GM18511 (cell line): Measurements from ENCODE around the gene ARHGEF7.
"Not testable (repeated sequence)": the region's sequence is repeated elsewhere in the genome, so short reads cannot be mapped to it uniquely, and the experiment has no call there.

Experiments
- ATAC-seq: cut with Tn5 transposase; IDR thresholded peaks from one replicate; pipeline ENCODE4 v1.9.1; 2021; ENCODE audit warnings: mild to moderate bottlenecking, moderate library complexity; ENCODE audit not compliant: unreplicated experiment

The ARHGEF7 gene

DNA sequence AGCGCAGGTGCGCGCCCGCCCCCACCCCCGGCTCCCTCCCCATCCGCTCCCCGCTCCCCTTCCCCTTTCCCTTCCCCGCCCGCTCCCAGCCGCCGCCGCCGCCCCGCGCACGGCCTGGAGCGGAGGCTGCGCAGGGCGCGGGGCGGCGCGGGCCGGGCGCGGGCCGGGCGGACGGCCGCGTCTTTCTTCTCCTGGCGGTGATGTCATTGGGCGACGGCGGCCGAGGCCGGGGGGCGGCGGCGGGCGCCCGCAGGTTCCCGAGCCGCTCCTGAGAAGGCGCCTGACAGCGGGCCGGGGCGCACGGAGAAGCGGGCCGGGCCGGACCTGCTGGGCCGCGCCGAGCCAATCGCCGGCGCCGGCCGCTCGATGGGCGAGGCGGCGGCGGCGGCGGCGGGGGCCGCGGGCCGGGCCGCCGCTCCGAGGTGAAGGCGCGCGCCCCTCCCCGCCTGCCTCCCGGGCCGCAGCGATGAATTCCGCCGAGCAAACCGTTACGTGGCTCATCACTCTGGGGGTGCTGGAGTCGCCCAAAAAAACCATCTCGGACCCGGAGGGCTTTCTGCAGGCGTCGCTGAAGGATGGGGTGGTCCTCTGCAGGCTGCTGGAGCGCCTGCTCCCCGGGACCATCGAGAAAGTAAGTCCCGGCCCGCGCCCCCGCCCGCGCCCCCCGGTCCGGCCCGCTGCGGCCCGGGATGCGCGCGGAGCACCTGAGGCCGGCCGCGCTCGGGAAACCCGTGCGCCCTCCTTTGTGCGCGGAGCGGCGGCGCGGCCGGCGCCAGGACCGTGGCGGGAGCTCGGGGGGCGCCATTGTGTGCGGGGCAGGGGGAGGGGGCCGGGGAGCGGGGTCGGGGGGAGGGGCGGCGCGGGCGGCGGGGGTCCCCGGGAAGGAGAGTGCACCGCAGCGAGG, at the start of gene ARHGEF7:
Gene ARHGEF7 (plus strand): TSS at position 250 of the 904 bp plus-strand sequence. CDS start 217 bp downstream, at position 467.
- peak; percentile 33 for ATAC-seq

DNA sequence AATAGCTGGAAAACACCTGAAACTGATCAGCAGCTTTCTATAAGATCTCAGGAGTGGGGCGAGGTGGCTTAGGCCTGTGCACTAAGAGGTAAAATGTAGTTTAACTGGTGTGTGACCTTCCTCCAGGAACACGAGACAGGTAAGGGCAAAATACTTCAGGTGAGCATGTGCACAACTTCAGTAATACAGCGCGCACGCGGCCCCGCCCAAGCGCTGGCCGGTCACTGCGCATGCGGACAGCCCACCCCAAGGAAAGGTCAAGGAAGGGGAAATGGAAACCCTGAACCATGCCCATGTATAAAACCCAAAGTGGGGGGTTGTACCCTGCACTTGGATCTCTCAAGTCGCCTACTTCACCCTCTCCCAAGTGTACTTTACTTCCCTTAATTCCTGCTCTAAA, 49.4 kb upstream of the ARHGEF7 start:
- ATAC-seq: no peak

DNA sequence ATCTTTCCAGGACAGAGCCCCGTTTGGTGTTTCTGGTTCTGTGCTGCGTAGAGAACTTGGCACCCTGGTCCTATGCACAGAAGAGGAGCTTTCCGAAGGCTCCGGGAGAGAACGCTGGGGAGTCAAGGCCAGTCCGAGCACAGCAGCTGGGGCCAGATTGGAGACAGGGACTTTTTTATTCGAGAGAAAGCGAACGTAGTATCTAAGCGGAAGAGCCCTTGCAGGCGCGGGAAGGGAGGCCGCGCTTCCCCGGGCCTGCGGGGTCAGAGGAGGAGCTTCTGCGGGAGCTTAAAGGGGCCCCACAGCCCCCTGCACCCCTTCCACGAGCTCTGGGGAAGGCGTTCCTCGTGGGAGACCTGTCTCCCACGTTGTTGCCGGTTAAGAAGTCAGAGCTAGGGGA, 48.6 kb upstream of the ARHGEF7 start:
- ATAC-seq: no peak

DNA sequence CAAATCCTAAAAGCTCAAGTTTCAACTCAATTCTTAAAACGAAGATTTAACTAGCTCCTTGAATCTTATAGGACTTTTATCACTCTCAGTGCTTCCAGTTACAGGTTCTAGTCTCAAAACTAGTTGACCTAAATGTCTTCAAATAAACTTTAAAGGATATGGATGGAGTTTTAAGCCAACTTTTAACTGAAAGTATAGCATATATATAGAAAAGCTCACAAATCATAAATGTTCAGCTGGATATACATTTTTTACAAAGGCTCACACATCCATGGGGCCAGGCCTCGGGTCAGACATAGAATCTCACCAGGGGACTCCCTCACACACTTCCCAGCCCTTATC, 47.1 kb upstream of the ARHGEF7 start:
- ATAC-seq: no peak

GRCh38 chr13:111071120-111071519, 44.0 kb upstream of the ARHGEF7 start:
- ATAC-seq: not testable (repeated sequence)

DNA sequence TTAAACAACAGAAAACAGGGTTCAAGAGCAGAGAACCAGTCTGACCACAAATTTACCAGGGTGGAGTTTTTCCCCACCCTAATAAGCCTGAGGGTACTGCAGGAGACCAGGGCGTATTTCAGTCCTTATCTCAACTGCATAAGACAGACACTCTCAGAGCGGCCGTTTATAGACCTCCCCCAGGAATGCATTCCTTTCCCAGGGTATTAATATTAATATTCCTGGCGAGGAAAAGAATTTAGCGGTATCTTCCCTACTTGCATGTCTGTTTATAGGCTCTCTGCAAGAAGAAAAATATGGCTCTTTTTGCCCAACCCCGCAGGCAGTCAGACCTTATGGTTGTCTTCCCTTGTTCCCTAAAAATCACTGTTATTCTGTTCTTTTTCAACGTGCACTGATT, 43.6 kb upstream of the ARHGEF7 start:
- ATAC-seq: not testable (repeated sequence)

DNA sequence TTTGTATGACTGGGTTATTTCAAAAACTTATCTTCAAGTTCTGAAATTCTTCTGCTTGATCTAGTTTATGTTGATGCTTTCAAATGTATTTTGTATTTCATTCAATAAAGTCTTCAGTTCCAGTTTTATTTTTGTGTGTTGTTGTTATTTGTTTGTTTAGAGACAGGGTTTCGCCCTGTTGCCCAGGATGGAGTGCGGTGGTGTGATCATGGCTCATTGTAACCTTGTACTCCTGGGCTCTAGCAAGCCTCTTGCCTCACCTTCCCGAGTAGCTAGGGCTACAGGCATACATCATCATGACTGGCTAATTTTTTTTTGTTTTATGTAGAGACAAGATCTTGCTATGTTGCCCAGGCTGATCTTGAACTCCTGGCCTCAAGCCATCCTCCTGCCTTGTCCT, 40.3 kb upstream of the ARHGEF7 start:
- ATAC-seq: no peak

GRCh38 chr13:111076155-111077013, 38.7 kb upstream of the ARHGEF7 start:
- ATAC-seq: no peak

- ATAC-seq: no peak
Observed at GRCh38 chr13:111079375-111079774, 35.7 kb upstream of the ARHGEF7 start.

DNA sequence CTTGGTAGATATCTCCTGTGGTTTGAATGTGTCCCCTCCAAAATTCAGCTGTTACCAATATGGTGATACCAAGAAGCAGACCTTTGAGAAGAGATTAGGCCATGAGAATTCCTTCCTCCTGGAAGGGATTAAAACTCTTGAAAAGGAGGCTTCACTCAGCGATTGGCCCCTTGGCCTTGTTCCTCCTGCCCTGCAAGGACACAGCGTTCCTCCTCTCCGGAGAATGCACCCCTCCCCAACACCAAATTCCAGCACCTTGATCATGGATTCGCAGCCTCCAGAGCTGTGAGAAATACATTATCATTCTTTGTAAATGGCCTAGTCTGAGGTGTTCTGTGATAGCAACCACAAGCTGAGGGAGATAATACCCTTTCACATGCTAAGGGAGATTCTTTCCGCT, 34.5 kb upstream of the ARHGEF7 start:
- no peak for ATAC-seq

DNA sequence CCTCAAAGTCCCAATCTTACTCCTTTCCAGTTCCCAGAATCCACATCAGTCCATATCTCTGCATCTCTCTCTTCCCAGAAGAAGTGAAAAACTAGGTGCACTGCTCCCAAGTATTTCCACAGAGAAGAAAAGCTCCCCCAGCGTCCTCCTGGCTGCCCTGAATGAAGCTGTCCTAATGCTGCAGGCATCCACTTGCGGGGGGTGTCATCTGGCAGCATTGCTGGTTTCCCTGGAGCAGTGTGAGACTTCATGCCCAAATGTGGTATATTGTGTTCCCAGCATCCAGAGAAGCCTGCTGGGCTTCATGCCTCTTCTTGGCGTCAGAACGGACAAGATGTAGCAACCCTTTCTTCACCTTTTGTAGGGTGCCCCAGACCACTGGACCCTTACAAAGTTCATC, 32.9 kb upstream of the ARHGEF7 start:
- no peak for ATAC-seq

DNA sequence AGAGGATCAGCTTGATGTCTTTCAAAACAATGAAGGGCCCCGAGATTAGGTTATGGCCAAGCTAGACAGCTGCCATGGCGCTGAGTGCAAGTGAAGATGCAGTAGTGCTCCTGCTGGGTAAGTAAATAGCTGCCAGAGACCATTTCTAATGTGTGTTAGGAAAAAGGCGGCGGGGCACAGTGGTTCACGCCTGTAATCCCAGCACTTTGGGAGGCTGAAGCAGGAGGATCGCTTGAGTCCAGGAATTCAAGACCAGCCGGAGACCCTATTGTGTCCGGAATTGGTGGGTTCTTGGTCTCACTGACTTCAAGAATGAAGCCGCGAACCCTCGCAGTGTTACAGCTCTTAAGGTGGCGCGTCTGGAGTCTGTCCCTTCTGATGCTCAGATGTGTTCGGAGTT, 32.3 kb upstream of the ARHGEF7 start:
- ATAC-seq: not testable (repeated sequence)

- ATAC-seq: not testable (repeated sequence)
Observed at GRCh38 chr13:111083693-111084092, 31.4 kb upstream of the ARHGEF7 start.

DNA sequence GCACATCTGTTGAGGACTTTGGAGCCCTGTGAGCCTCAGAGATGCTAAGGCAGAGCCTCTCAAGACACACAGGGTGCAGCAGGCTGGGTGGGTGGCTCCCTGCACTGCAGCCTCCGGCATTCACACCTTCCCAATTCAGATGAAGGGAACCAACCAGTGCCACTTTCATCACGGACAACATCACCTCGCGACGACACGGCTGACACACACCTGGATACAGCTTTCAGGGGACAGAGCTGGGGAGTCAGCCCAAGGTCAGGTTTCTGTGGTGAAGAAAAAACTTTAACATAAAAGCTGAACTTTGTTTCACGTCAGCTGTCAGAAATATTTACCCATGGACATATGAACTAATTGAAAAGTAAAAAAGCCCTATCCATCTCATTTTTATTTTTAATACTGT, 24.9 kb upstream of the ARHGEF7 start:
- ATAC-seq: no peak

GRCh38 chr13:111092685-111093084, 22.4 kb upstream of the ARHGEF7 start:
- ATAC-seq: no peak

DNA sequence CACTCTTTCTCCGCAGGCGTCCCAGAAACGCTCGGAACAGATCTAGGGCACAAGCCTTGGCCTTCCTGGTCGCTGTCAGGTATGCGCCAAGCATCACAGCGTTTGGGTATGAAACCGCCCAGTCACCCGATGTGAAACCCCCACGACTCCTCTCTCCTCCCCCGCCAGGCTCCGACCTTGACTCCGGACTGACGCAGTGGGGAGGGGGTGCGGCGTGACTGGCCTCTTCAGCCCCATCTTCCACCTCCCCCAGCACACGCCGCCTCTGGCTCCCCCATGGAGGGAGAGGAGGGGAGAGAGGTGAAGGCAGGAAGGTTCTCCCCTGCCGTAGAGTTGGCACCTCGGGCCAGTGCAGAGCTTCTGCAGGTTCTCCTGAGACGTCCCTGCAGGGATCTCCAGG, 22.0 kb upstream of the ARHGEF7 start:
- ATAC-seq: no peak

DNA sequence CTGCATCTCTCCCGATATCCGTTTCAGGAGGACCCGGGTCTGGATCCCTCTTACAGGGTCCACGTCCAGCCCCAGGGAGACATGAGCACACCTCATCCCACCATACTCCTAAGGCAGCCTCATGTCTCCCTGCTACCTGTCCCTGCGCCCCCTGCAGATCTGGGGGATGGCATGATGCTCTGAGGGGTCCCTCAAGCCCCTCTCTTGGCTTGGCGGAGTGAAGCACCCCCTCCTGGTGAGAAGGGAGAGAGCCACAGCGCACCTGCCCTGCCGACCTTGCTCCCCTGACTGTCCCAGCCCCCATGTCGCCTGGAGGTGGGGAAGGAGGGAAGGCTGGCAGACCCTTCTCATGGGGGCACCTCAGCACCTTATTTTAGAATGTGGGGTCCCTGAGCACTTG, 21.5 kb upstream of the ARHGEF7 start:
- no peak for ATAC-seq

DNA sequence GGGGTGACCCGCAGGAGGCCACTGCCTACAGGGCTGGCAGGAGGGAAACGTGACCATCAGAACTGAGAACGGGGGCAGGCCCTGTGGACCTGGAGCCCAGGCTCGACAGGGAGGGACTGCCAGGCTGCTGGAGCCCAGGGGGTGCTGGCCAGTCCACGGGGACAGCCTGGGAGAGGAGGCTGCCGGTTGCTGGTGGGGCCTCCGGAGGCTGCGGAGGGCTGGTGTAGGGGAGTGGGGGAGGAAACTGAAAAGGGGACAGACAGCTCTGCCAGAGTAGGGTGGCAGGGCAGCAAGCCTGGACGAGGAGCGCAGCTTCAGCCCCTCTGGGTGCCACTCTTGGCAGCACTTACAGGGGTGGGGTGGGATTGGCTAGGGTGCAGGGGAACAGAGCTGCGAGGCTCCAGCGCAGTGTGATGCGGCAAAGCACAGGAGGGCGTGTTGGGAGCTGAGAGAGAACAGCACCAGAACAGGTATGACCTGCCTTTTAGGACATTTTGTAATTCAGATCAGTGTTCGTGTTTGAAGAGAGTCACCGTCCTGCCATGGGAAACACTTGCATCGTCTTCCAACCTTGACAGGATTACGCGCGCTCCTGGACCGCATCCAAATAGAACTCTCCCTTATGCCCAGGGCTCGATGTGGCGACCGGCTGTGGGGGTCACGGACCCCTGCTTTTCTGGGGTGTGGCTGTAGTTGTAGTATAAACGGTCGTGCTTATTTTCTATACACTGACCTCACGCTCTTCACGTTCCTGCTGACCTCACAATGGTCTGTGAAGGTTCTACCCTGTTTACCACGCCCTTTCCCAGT, 19.9 kb upstream of the ARHGEF7 start:
- ATAC-seq: no peak

DNA sequence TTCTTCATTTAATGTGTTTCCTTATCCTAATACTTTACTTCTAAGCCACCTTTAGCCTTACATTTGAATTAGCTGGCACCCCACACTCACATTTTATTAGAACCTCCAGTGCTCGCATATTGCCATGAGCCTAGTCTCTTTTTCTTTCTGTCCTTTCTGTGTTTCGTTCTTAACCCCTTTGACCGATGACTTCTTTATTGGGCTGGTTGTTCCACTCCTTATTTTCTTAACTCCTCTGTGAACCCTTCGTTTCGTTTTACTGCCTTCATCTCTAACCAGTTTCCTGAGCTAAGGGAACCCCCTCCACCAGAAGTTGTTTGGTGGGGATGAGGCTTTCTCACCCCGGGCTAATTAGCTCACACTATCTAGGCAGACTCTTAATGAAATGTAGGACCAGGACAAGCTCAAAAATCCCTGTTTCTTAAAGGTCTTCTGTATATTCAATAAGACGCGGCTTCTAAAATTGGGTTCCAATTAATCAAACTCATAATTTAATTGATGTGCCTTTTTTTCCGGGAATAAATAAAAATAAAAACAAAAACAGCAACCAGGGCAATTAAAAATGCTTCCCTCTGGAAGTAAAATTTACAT, 19.1 kb upstream of the ARHGEF7 start:
- no peak for ATAC-seq

DNA sequence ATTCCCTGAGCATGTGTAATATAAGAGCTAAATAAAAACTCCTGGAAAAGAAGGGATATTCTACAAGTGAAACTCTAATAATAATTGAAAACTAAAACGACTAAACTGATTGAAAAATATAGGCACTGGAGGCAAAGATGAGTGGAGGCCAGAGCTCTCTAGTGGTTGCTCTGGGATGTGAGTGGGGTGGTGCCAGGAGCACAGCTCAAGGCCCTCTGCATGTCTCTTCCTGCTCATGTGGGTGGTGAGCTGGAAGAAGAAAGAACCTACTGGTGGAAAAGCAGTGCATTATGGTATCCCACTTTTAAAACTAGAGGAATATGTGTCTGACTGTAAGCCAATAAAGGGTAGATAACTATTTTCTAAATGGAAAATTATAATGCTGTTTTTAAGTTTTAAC, 15.8 kb upstream of the ARHGEF7 start:
- ATAC-seq: no peak

GRCh38 chr13:111110054-111110453, 5.1 kb upstream of the ARHGEF7 start:
- no peak for ATAC-seq
